H4 (cell line): ENCODE measurements around the gene ATR. TPM values are rescaled to one million over a fixed set of nuclear protein-coding genes. Genes with fewer than 3 reads are reported as not detected.
"Not testable (repeated sequence)": the region's sequence is repeated elsewhere in the genome, so short reads cannot be mapped to it uniquely, and the experiment has no call there.

ENCODE experiments used
- DNase-seq: peaks from one replicate; pipeline ENCODE4 v3.0.0-alpha.2; 2015; ENCODE audit warnings: low spot score
- total RNA-seq: library from RNA; depleted of rRNA; stranded (reverse); fragments of >200 nt; shearing (Covaris generic); gene quantifications from 2 replicates; pipeline ENCODE4 v1.2.3, GENCODE V29; 2014; rRNA removed

Gene ATR
- total RNA-seq, 1 experiment from 2014 or later = 25.0 TPM

DNA sequence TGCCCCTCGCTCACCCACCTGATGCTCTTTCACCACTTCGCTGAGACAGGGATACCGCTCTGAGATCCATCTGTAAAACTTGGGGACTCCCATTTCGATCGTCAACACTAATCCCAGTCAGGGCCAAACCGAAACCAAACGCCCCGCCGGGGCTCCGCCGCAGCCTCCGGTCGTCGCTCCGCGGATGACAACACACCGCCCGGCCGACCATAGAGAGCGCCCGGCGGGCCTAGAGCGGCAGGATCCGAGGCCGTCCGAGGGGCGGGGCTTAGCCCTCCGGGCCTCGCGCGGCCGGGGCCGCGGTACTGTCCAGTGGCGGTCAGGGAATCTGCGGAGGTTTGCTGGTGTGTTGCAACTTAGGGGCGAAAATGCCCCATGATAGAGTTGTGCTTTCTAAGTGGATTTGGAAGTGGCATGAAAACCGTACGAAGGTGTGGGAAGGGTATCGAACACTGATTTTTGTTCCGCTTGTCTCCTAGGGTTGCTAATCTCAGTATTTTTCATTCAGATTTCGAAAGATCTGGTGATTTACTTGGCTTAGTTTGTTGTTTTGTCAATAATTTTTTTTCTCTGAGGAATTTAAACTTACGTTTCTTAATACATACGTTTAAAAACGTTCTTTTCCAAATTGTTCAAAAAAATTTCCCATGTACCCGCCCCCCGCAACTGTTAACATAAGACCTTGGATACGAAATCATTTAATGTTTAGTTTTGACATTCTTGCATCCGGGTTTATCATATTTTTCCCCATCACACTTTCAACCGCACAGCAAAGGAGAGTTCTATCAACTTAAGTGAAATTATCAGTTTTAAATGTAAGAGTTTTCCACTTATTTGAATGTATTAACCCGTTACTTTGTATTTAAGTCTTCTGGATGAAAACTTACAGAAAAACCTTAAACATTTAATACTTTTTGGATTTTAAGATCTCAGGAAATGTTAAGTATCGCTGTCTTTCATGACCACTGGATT lies 130.4 kb downstream of the ATR start, which contains the start of gene XRN1:
Gene XRN1 (minus strand): TSS at position 186 of the 972 bp plus-strand sequence. CDS start 93 bp downstream, at position 93.
- DNase-seq = peak; percentile 88

DNA sequence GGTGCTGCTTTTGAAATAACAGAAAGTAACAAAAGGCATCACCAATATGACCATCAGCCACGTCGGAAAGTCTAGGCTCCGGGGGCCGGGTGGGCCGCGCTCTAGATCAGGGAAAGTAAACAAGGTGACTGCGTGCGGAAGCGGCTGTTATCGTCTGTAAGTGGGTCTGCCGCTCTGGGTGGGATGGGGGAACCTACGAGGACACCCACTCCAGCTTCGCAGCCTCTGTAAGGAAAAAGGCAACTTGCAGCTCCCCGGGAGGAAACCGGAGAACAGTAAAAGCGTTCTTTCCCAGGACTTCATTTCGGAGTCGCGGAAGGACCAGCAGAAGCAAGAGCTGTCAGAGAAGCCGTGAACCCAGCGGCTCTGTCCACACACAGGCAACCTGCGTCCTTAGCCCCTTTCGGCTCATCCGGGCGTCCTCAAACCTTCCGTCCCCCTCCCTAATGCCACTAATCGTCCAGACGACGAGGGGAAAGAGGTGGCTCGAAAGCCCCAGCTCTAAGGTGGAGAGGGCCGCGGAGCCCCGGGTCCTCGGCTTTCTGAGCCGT lies 131.2 kb downstream of the ATR start:
- peak; percentile 16 for DNase-seq

DNA sequence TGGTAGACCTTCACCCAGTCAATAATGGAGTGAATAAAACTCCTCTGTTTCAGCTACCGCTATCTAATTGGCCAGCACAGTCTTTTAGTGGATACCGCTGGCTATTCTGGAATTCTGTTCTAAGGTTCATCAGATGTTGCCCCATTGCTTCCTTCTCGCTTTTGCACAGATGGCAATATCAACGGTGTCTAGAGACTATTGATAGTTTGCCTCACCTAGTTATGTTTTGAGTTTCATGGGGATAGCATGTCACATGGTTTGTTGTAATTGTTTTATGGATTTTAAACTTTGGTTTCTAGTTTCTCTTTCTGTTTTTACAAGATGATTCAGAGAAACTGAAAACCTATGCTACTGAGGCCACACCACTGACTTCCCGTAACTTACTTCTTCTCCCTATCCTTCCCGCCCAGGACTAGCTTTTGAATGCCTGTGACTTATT lies 132.7 kb downstream of the ATR start:
- peak; percentile 17 for DNase-seq

DNA sequence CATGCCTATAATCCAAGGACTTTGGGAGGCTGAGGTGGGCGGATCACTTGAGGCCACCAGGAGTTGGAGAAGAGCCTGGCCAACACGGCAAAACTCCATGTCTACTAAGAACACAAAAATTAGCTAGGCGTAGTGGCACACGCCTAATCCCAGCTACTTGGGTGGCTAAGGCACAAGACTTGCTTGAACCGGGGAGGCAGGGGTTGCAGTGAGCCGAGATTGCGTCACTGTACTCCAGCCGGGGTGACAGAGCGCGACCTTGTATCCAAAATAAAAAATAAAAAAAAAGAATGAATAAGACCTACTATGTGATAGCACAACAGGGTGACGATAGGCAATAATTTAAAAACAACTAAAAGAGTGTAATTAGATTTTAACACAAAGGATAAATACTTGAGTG lies 134.2 kb downstream of the ATR start:
- no peak for DNase-seq

DNA sequence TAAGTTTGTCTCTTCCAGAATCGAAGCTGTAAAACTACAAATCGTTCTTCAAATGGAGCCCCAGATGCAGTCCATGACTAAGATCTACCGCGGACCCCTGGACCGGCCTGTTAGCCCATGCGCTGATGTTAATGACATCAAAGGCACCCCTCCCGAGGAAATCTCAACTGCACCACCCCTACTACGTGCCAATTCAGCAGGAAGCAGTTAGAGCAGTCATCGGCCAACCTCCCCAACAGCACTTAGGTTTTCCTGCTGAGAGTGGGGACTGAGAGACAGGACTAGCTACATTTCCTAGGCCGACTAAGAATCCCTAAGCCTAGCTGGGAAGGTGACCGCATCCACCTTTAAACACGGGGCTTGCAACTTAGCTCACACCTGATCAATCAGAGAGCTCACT lies 135.5 kb downstream of the ATR start:
- DNase-seq = not testable (repeated sequence)

DNA sequence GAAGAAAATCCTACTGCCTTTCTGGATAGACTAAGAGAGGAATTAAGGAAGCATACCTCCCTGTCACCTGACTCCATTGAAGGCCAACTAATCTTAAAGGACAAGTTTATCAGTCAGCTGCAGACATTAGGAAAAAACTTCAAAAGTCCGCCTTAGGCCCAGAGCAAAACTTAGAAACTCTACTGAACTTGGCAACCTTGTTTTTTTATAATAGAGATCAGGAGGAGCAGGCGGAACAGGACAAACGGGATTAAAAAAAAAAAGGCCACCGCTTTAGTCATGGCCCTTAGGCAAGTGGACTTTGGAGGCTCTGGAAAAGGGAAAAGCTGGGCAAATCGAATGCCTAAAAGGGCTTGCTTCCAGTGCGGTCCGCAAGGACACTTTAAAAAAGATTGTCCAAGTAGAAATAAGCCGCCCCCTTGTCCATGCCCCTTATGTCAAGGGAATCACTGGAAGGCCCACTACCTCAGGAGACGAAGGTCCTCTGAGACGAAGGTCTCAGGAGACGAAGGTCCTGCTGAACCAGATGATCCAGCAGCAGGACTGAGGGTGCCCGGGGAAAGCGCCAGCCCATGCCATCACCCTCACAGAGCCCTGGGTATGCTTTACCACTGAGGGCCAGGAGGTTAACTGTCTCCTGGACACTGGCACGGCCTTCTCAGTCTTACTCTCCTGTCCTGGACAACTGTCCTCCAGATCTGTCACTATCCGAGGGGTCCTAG lies 138.9 kb downstream of the ATR start:
- DNase-seq = not testable (repeated sequence)

DNA sequence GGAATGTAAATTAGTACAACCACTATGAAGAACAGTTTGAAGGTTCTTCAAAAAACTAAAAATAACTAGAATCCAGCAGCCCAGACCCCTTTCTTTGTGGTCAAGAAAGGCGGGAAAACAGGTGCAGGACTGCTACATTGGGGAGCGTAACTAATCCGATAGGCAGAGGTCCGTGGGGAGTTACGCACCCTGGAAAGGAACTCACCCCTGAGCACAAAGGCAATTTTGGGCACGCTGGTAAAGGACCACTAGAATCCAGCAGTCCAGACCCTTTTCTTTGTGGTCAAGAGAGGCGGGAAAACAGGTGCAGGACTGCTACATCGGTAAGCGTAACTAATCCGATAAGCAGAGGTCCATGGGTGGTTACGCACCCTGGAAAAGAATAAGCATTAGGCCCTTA lies 140.4 kb downstream of the ATR start:
- not testable (repeated sequence) for DNase-seq

DNA sequence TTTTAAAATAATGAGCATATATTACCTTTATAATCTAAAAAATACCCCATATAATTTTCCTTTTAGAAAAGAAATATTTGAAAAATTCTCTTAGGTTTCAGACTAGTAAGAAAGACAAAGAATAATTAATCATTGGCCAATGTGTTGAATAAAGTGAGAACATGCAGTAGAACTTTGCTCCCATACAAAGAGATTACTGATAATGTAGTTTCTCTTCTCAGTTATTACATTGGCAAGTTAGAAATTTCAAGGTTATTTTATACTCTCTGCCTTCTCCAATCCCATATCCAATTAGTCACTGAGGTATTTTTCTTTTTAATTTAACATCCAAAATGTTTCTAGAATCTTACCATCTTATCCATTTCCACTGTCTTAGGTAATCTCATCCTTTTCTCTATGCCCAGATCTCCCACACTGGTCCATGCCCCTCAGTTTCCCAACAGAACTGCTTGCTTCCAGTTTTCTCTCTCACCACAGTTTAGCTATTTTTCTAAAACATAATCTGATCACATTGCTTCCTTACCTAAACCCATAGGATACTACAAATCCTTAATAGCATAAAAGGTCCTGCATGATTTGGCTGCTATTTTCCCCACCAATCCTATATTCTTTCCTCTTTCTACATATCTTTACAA lies 141.5 kb downstream of the ATR start:
- DNase-seq = no peak

DNA sequence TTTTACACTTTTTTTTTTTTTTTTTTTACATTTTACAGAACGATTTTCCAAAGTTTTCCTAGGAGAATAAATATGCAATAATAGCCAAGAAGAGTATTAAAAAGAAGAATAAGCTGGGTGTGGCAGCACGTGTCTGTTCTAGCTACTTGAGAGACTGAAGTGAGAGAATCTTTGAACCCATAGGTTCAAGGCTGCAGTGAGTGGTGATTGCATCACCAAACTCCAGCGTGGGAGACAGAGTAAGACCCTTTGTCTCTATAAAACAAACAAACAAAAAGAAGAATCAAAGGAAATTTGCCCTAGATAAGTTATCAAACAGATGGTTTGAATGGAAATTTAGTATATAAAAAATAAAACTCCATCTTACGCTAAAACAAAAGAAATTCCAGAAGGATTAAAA lies 144.0 kb downstream of the ATR start:
- DNase-seq = no peak

DNA sequence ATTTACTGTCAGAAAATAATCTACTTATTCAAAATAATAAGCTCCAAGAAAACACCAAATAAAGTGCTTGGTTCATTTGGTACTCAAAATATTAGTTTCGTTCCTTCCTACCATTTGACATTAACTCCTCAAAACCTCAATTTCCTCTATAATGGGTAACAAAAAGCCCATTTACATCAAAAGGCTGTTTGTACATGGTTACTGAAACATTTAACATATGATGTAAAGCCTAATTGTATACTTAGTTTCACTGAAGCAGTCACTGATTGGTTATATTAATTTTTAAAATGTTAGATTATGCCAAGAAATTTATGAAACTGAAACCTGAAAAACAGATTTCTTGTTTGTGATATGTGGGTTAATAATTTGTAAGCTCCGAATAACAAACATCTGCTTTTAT lies 145.4 kb downstream of the ATR start:
- no peak for DNase-seq

DNA sequence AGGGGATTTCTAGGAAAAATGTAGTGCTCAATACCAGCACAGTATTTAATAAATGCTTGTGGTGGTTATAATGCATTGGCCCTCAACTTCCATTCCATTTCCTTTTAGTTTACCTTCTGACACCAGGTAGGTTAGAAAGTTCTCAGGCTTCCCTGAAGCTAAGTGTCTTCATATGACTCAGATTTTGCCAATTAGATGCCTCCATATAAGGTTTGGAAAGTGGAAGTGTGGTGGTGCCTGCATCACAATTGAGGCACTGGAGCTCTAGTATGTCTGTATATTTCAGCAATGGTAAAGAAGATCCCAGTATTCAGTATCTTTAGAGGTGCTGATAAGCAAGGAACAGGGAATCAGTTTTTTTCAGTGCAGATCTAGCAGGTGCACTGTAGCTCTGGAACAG lies 149.0 kb downstream of the ATR start:
- no peak for DNase-seq

DNA sequence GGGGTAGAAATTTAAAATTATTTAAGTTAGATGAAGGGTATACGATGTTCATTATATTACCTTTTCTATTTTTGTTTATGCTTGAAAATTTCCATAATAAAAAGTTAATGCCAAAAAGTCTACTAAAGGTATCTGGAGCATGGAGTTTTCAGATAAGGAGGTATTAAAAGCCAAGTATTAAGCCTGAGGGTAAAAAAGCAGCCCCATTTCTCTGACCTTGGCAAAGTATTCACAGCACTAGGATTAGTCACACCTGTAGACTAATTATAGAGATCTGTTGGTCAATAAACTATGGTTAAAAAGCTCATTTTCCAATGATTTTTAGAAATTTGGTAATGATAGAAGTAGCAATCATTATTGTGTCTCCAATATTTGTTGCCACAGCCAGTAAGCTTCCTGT lies 153.8 kb downstream of the ATR start:
- no peak for DNase-seq

DNA sequence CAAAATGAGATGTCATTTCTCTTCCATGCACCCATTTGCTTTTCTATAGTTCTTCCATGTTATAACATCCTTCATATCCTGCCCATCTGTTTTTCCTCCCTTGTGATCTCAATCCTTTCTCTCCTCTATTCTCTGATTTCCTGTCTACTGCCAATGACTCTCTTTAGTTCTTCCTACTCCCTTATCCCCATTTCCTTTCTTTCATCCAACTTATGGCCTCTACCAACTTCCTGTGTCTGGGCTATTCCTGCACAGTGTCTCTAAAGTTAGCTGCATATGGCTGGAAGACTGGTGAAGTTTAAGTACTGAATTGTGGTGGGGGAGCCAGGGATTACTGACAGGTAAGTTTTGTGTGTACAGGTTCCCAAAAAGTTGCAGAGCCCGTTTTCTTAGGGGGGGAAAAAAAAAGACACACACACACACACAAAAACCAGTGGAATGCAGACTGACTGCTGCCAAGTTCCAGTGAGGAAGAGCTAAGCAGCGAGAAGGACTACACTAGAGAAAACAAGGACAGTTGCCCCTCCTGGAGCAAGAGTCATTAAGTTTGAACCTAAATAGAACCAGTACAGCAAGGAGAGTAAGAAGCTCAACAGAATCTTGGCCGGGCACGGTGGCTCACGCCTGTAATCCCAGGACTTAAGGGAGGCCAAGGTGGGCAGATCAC lies 159.5 kb downstream of the ATR start:
- DNase-seq = no peak

DNA sequence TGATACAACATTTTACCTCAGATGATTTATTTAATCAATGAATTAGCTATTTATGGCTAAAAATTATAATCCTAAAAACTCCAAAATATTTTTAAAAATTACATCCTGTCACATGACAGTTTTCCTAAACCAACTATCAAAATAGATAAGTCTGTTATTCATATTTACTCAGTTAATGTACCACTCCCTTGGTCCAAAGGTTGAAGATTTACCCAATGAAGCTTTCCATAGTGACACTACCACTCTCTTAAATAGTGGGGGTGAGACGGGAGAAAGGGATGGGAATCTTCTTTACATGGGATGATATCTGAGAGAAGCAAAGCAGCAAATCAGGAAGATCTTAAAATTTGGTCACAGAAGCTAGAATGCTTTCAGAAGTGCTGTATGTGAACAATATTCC lies 161.2 kb downstream of the ATR start:
- DNase-seq = no peak

DNA sequence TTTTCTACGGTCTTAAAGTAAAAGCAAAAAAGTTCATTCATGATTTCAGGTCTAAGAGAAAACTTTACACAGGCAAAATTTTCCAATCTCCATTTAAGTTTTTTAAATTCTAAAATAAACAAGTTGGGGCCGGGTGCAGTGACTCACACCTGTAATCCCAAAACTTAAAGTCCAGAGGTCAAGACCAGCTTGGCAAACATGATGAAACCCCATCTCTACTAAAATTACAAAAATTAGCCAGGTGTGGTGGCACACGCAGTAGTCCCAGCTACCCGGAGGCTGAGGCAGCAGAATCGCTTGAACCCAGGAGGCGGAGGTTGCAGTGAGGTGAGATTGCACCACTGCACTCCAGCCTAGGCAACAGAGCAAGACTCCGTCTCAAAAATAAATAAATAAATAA lies 178.0 kb downstream of the ATR start:
- not testable (repeated sequence) for DNase-seq

Other genes with a start within 250 kb of the ATR start
- 10.6 and 34.8 TPM in 2 replicates for gene XRN1, start 130.7 kb downstream of the ATR start, total RNA-seq
- 7.8 and 9.5 TPM in 2 replicates for gene PLS1, start 17.7 kb upstream of the ATR start, total RNA-seq
- 9.8 and 18.0 TPM in 2 replicates for gene TRPC1, start 145.3 kb upstream of the ATR start, total RNA-seq